Mesendoderm (in vitro differentiated cells): ENCODE data around the gene FAM98C.

Experiments used
- DNase-seq: peaks from one replicate; pipeline ENCODE4 v3.0.0; 2013
- H2AK5ac ChIP-seq: 2 replicates; pipeline ENCODE4 v1.6.1; 2013; ENCODE audit warnings: low read length, inconsistent platforms
- H2BK120ac ChIP-seq: 2 replicates; pipeline ENCODE4 v1.6.1; 2013; ENCODE audit warnings: low read depth, mild to moderate bottlenecking, low read length, moderate library complexity, mixed read lengths
- H2BK15ac ChIP-seq: replicated peaks from 2 replicates; pipeline ENCODE4 v1.6.1; 2013; ENCODE audit warnings: low read depth, mild to moderate bottlenecking, moderate library complexity
- H2BK5ac ChIP-seq: 2 replicates; pipeline ENCODE4 v1.6.1; 2013; ENCODE audit warnings: low read length, inconsistent platforms
- H3K18ac ChIP-seq: 2 replicates; pipeline ENCODE4 v1.6.1; 2013; ENCODE audit warnings: mild to moderate bottlenecking, low read length, mixed read lengths
- H3K23ac ChIP-seq: one replicate; pipeline ENCODE4 v1.6.1; 2013; ENCODE audit warnings: low read length
- H3K27ac ChIP-seq: 2 replicates; pipeline ENCODE4 v1.5.1; 2013; ENCODE audit warnings: low read depth, mild to moderate bottlenecking, inconsistent platforms, low read length, moderate library complexity
- H3K27me3 ChIP-seq: 2 replicates; pipeline ENCODE4 v1.6.1; 2013; ENCODE audit warnings: low read length, control low read depth, mild to moderate bottlenecking, inconsistent platforms; ENCODE audit not compliant: insufficient read depth, poor library complexity
- H3K36me3 ChIP-seq: 2 replicates; pipeline ENCODE4 v1.6.1; 2013; ENCODE audit warnings: low read length, inconsistent platforms; ENCODE audit not compliant: control insufficient read depth, insufficient read depth
- H3K4ac ChIP-seq: one replicate; pipeline ENCODE4 v1.6.1; 2013; ENCODE audit warnings: low read depth, mild to moderate bottlenecking, low read length, moderate library complexity
- H3K4me1 ChIP-seq: 2 replicates; pipeline ENCODE4 v1.6.1; 2013; ENCODE audit warnings: low read depth, low read length, inconsistent platforms; ENCODE audit not compliant: control insufficient read depth
- H3K4me2 ChIP-seq: 2 replicates; pipeline ENCODE4 v1.6.1; 2013; ENCODE audit warnings: low read length
- H3K4me3 ChIP-seq: 2 replicates; pipeline ENCODE4 v1.5.1; 2013; ENCODE audit warnings: mild to moderate bottlenecking, low read length
- H3K56ac ChIP-seq: one replicate; pipeline ENCODE4 v1.6.1; 2013; ENCODE audit warnings: low read length
- H3K79me1 ChIP-seq: 2 replicates; pipeline ENCODE4 v1.6.1; 2013; ENCODE audit warnings: low read length, inconsistent platforms
- H3K79me2 ChIP-seq: 2 replicates; pipeline ENCODE4 v1.6.1; 2013; ENCODE audit warnings: mild to moderate bottlenecking, low read length; ENCODE audit not compliant: control insufficient read depth, insufficient read depth
- H3K9ac ChIP-seq: 2 replicates; pipeline ENCODE4 v1.6.1; 2013; ENCODE audit warnings: low read length, inconsistent platforms
- H4K5ac ChIP-seq: one replicate; pipeline ENCODE4 v1.6.1; 2013; ENCODE audit warnings: low read length
- H4K8ac ChIP-seq: one replicate; pipeline ENCODE4 v1.6.1; 2013; ENCODE audit warnings: low read depth, mild to moderate bottlenecking, control low read depth, low read length, moderate library complexity
- WGBS: extraction: QIAGEN DNeasy Blood & Tissue Kit; methylation state at CpG from one replicate; pipeline ENCODE4 v1.1.7; 2013; ENCODE audit warnings: low lambda C conversion rate, missing lambda C conversion rate; ENCODE audit not compliant: insufficient coverage; ENCODE audit errors: extremely low coverage; 5-methylcytosine and 5-hydroxymethylcytosine counted together

FAM98C gene

GRCh38 chr19:38443458-38443999 is 40.6 kb downstream of the FAM98C start:
- no CpG with 5 or more reads among the region's 15 CpGs for WGBS

GRCh38 chr19:38444026-38444425 is 41.1 kb downstream of the FAM98C start:
- H3K79me2 ChIP-seq = no peaks in the 10 kb centered on the region
- H3K4me1 ChIP-seq = no peaks in the 10 kb centered on the region
- H2BK120ac ChIP-seq = no peak overlapping the region
- no peak overlapping the region for H3K27ac ChIP-seq
- no peak overlapping the region for H2BK5ac ChIP-seq
- H3K4me2 ChIP-seq = no peak overlapping the region
- WGBS = no CpG with 5 or more reads among the region's 7 CpGs
- H3K27me3 ChIP-seq = no peaks in the 10 kb centered on the region
- H3K23ac ChIP-seq = no peak overlapping the region
- no peak overlapping the region for H2AK5ac ChIP-seq
- no peaks in the 10 kb centered on the region for H3K79me1 ChIP-seq
- H3K9ac ChIP-seq = no peak overlapping the region
- H3K4ac ChIP-seq = no peak overlapping the region
- H3K56ac ChIP-seq = no peak overlapping the region
- H3K4me3 ChIP-seq = no peak overlapping the region
- H3K36me3 ChIP-seq = no peaks in the 10 kb centered on the region
- no peak for DNase-seq
- no peak overlapping the region for H3K18ac ChIP-seq
- no peak overlapping the region for H2BK15ac ChIP-seq
- no peak overlapping the region for H4K5ac ChIP-seq
- H4K8ac ChIP-seq = no peak overlapping the region

More at GRCh38 chr19:38443458-38443999, 40.6 kb downstream of the FAM98C start:
- H3K4me3 ChIP-seq = no peak overlapping the region
- no peaks in the 10 kb centered on the region for H3K4me1 ChIP-seq
- H2BK5ac ChIP-seq = no peak overlapping the region
- H3K27me3 ChIP-seq = no peaks in the 10 kb centered on the region
- no peak overlapping the region for H3K4ac ChIP-seq
- no peak overlapping the region for H4K8ac ChIP-seq
- DNase-seq = no peak
- no peaks in the 10 kb centered on the region for H3K79me1 ChIP-seq
- no peak overlapping the region for H4K5ac ChIP-seq
- no peak overlapping the region for H3K18ac ChIP-seq
- no peak overlapping the region for H3K27ac ChIP-seq
- no peak overlapping the region for H2BK120ac ChIP-seq
- H2AK5ac ChIP-seq = no peak overlapping the region
- no peaks in the 10 kb centered on the region for H3K36me3 ChIP-seq
- no peak overlapping the region for H3K9ac ChIP-seq
- no peak overlapping the region for H3K4me2 ChIP-seq
- H3K79me2 ChIP-seq = no peaks in the 10 kb centered on the region
- H3K56ac ChIP-seq = no peak overlapping the region
- no peak overlapping the region for H3K23ac ChIP-seq
- H2BK15ac ChIP-seq = no peak overlapping the region

- no peaks in the 10 kb centered on the region for H3K79me2 ChIP-seq
- H2BK5ac ChIP-seq = no peak overlapping the region
- H3K36me3 ChIP-seq = no peaks in the 10 kb centered on the region
Measured at GRCh38 chr19:38445362-38445761, 42.5 kb downstream of the FAM98C start.

GRCh38 chr19:38448225-38448624 is 45.3 kb downstream of the FAM98C start:
- Histone ChIP-seq H3K4me3 (no peak overlapping the region), H2BK5ac (no peak overlapping the region), H4K5ac (no peak overlapping the region), H2BK120ac (no peak overlapping the region), H3K4me2 (no peak overlapping the region), H2BK15ac (no peak overlapping the region), H3K27ac (no peak overlapping the region), H3K56ac (no peak overlapping the region), H3K9ac (no peak overlapping the region), H2AK5ac (no peak overlapping the region), H3K4ac (no peak overlapping the region), H3K23ac (no peak overlapping the region), H3K27me3 (no peaks in the 10 kb centered on the region), H3K4me1 (no peaks in the 10 kb centered on the region), H3K79me1 (no peaks in the 10 kb centered on the region), H4K8ac (no peak overlapping the region), H3K79me2 (no peaks in the 10 kb centered on the region), H3K36me3 (no peaks in the 10 kb centered on the region), H3K18ac (no peak overlapping the region)
- no CpG with 5 or more reads among the region's 9 CpGs for WGBS
- no peak for DNase-seq

More at GRCh38 chr19:38445362-38445761, 42.5 kb downstream of the FAM98C start:
- no peaks in the 10 kb centered on the region for H3K4me1 ChIP-seq
- no peak overlapping the region for H3K56ac ChIP-seq
- H2BK120ac ChIP-seq = no peak overlapping the region
- DNase-seq = no peak
- H3K4ac ChIP-seq = no peak overlapping the region
- no peak overlapping the region for H3K27ac ChIP-seq
- no peaks in the 10 kb centered on the region for H3K27me3 ChIP-seq
- H3K9ac ChIP-seq = no peak overlapping the region
- no CpG with 5 or more reads among the region's 7 CpGs for WGBS
- no peak overlapping the region for H3K23ac ChIP-seq
- H4K8ac ChIP-seq = no peak overlapping the region
- no peak overlapping the region for H3K4me3 ChIP-seq
- no peak overlapping the region for H4K5ac ChIP-seq
- no peak overlapping the region for H3K18ac ChIP-seq
- no peak overlapping the region for H2BK15ac ChIP-seq
- H2AK5ac ChIP-seq = no peak overlapping the region
- no peaks in the 10 kb centered on the region for H3K79me1 ChIP-seq
- H3K4me2 ChIP-seq = no peak overlapping the region

- no peak overlapping the region for H3K4ac ChIP-seq
- no peak for DNase-seq
Measured at GRCh38 chr19:38449518-38449917, 46.6 kb downstream of the FAM98C start.

GRCh38 chr19:38451036-38451435 is 48.1 kb downstream of the FAM98C start:
- Histone ChIP-seq H3K4ac (no peak overlapping the region), H3K23ac (no peak overlapping the region), H3K36me3 (no peaks in the 10 kb centered on the region), H3K4me3 (no peak overlapping the region), H2BK120ac (no peak overlapping the region), H3K27me3 (no peaks in the 10 kb centered on the region), H3K79me1 (no peaks in the 10 kb centered on the region), H2BK15ac (no peak overlapping the region), H4K8ac (no peak overlapping the region), H2BK5ac (no peak overlapping the region), H4K5ac (no peak overlapping the region), H3K56ac (no peak overlapping the region), H3K4me2 (no peak overlapping the region), H3K27ac (no peak overlapping the region), H3K79me2 (no peaks in the 10 kb centered on the region), H3K18ac (no peak overlapping the region), H2AK5ac (no peak overlapping the region), H3K4me1 (no peaks in the 10 kb centered on the region), H3K9ac (no peak overlapping the region)
- no CpG with 5 or more reads among the region's 8 CpGs for WGBS
- no peak for DNase-seq

More at GRCh38 chr19:38449518-38449917, 46.6 kb downstream of the FAM98C start:
- Histone ChIP-seq H4K5ac (no peak overlapping the region), H3K27me3 (no peaks in the 10 kb centered on the region), H3K9ac (no peak overlapping the region), H3K56ac (no peak overlapping the region), H3K79me2 (no peaks in the 10 kb centered on the region), H2AK5ac (no peak overlapping the region), H2BK15ac (no peak overlapping the region), H2BK120ac (no peak overlapping the region), H3K27ac (no peak overlapping the region), H2BK5ac (no peak overlapping the region), H3K4me1 (no peaks in the 10 kb centered on the region), H3K4me3 (no peak overlapping the region), H3K23ac (no peak overlapping the region), H3K4me2 (no peak overlapping the region), H3K79me1 (no peaks in the 10 kb centered on the region), H3K36me3 (no peaks in the 10 kb centered on the region), H3K18ac (no peak overlapping the region), H4K8ac (no peak overlapping the region)
- no CpG with 5 or more reads among the region's 5 CpGs for WGBS
